CD4-positive, alpha-beta T cell (primary cell): ENCODE measurements around the gene TSEN2. TPM values are rescaled to one million over a fixed set of nuclear protein-coding genes. Genes with fewer than 3 reads are reported as not detected.
"Not testable (repeated sequence)": the region's sequence is repeated elsewhere in the genome, so short reads cannot be mapped to it uniquely, and the experiment has no call there.

Source experiments
- ATAC-seq: fragments of 200-7000 bp; cut with Tn5 transposase; one replicate; pipeline ENCODE4 v1.10.0; 2022; ENCODE audit warnings: mild to moderate bottlenecking; ENCODE audit not compliant: poor library complexity
- CTCF ChIA-PET: fragments of 350-600 bp; sonication (Branson Sonifier 250); formaldehyde crosslinking; loops from one replicate; lab custom pipeline; 2021; ENCODE audit warnings: antibody characterized with exemption, inconsistent platforms; lab: Charles Lee
- POLR2A ChIA-PET: fragments of 350-600 bp; sonication (Branson Sonifier 250); formaldehyde crosslinking; loops from one replicate; lab custom pipeline; 2021; ENCODE audit warnings: antibody characterized with exemption, inconsistent platforms; lab: Charles Lee
- DNase-seq, 14 experiments: peaks; one replicate each; pipeline ENCODE4 v3.0.0-alpha.2; 2013 to 2020; ENCODE audit warnings: mixed read lengths in 2 of 14
- H3K27ac ChIP-seq, 2 donors: one replicate each; pipeline versions ENCODE4 v1.5.1 to v1.7.0; 2013; ENCODE audit warnings: low read length in 2 of 2, low read depth in 1 of 2, mild to moderate bottlenecking in 1 of 2
- H3K27me3 ChIP-seq, 2 experiments: 1 replicate in 1 of 2; 2 replicates in 1 of 2; pipeline versions ENCODE4 v1.6.1 to v1.7.0; 2013; ENCODE audit warnings: low read length in 2 of 2, control low read depth in 1 of 2, mild to moderate bottlenecking in 1 of 2, moderate library complexity in 1 of 2; ENCODE audit not compliant: insufficient read depth in 2 of 2, control insufficient read depth in 1 of 2
- H3K36me3 ChIP-seq: one replicate; pipeline ENCODE4 v1.6.1; 2013; ENCODE audit warnings: low read length, control low read depth; ENCODE audit not compliant: insufficient read depth
- H3K4me1 ChIP-seq: one replicate; pipeline ENCODE4 v1.6.1; 2013; ENCODE audit warnings: low read length, control low read depth; ENCODE audit not compliant: insufficient read depth
- H3K4me3 ChIP-seq: one replicate; pipeline ENCODE4 v1.5.1; 2013; ENCODE audit warnings: mild to moderate bottlenecking, low read length, moderate library complexity
- H3K9me3 ChIP-seq, 2 experiments: 1 replicate in 1 of 2; 2 replicates in 1 of 2; pipeline versions ENCODE4 v1.6.1 to v1.7.0; 2013; ENCODE audit warnings: low read length in 2 of 2, mild to moderate bottlenecking in 2 of 2, control low read depth in 1 of 2, moderate library complexity in 1 of 2; ENCODE audit not compliant: control insufficient read depth in 1 of 2, insufficient read depth in 1 of 2
- H3K27ac Mint-ChIP-seq: one replicate; pipeline ENCODE4 v1.8.0; 2020; ENCODE audit warnings: mixed read lengths
- H3K27me3 Mint-ChIP-seq: one replicate; pipeline ENCODE4 v1.8.0; 2021; ENCODE audit warnings: mixed read lengths
- H3K36me3 Mint-ChIP-seq: one replicate; pipeline ENCODE4 v1.8.0; 2021; ENCODE audit warnings: low read depth, mixed read lengths
- H3K4me1 Mint-ChIP-seq: one replicate; pipeline ENCODE4 v1.8.0; 2021; ENCODE audit warnings: low read depth, mixed read lengths
- H3K4me3 Mint-ChIP-seq: one replicate; pipeline ENCODE4 v1.8.0; 2020; ENCODE audit warnings: mild to moderate bottlenecking, mixed read lengths
- H3K9me3 Mint-ChIP-seq: one replicate; pipeline ENCODE4 v1.8.0; 2020; ENCODE audit warnings: mixed read lengths
- intact Hi-C, 2 experiments: fragments of 100-400 bp; cut with DNase I in 1 of 2; cut with micrococcal nuclease in 1 of 2; formaldehyde crosslinking; loops; one replicate each; pipeline versions ENCODE4 v1.15.1 to v1.9.0; 2023 to 2025; cut with DNase I, micrococcal nuclease
- total RNA-seq, 174 experiments: library from RNA in 2 of 174; stranded (reverse) in 2 of 174; gene quantifications; one replicate each; pipeline ENCODE4 v1.2.3 and lab custom pipeline; 2021 to 2026
- TF ChIP-seq, protein P1 (sequence below): fragments of 200-600 bp; IDR thresholded peaks from one replicate; pipeline ENCODE4 v1.8.0; 2022; ENCODE audit warnings: antibody characterized with exemption, mild to moderate bottlenecking

The TSEN2 gene
- total RNA-seq, 2 experiments from 2014 or later: 8.0 to 8.2 TPM

DNA sequence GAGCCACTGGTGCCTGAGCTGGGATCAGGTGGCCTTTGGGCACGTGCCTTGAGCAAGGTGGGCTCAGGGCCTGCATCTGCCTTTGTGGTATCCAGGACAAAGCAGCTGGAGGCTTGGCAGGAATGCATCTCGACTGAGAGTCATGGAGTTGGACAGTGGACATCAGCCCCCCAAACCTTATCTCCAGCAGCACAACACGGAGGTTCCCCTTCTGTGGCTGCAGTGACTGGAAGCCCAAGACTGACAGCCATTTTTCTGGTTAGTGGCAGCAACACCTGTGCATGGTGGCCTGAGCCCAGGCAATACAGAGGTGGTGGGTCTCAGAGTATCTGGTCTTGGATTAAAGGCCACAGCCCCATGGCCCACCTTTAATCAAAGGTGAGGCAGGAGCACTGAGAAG lies 27.8 kb upstream of the TSEN2 start:
- H3K9me3 ChIP-seq: peaks cover 0 to 4% of the 10 kb centered on the region in 2 experiments
- H3K4me1 ChIP-seq: no peaks in the 10 kb centered on the region
- TF ChIP-seq, protein P1, sequence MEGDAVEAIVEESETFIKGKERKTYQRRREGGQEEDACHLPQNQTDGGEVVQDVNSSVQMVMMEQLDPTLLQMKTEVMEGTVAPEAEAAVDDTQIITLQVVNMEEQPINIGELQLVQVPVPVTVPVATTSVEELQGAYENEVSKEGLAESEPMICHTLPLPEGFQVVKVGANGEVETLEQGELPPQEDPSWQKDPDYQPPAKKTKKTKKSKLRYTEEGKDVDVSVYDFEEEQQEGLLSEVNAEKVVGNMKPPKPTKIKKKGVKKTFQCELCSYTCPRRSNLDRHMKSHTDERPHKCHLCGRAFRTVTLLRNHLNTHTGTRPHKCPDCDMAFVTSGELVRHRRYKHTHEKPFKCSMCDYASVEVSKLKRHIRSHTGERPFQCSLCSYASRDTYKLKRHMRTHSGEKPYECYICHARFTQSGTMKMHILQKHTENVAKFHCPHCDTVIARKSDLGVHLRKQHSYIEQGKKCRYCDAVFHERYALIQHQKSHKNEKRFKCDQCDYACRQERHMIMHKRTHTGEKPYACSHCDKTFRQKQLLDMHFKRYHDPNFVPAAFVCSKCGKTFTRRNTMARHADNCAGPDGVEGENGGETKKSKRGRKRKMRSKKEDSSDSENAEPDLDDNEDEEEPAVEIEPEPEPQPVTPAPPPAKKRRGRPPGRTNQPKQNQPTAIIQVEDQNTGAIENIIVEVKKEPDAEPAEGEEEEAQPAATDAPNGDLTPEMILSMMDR: no peak
- Mint-ChIP-seq H3K9me3 (no peaks in the 10 kb centered on the region), H3K27ac (no peak overlapping the region), H3K36me3 (no peaks in the 10 kb centered on the region), H3K27me3 (no peaks in the 10 kb centered on the region), H3K4me1 (no peaks in the 10 kb centered on the region), H3K4me3 (no peak overlapping the region)
- DNase-seq (no peak), ATAC-seq (no peak)
- no peaks in the 10 kb centered on the region for H3K36me3 ChIP-seq
- POLR2A ChIA-PET: no interaction called here
- CTCF ChIA-PET: interaction anchor here (1.2 kb wide), 1 partner anchor 24 kb away, joined by 3 read pairs; no protein-coding TSS in a partner anchor
- H3K27ac ChIP-seq: no peak overlapping the region
- intact Hi-C loops: no loop called here
- no peaks in the 10 kb centered on the region for H3K27me3 ChIP-seq
- H3K4me3 ChIP-seq: no peak overlapping the region

DNA sequence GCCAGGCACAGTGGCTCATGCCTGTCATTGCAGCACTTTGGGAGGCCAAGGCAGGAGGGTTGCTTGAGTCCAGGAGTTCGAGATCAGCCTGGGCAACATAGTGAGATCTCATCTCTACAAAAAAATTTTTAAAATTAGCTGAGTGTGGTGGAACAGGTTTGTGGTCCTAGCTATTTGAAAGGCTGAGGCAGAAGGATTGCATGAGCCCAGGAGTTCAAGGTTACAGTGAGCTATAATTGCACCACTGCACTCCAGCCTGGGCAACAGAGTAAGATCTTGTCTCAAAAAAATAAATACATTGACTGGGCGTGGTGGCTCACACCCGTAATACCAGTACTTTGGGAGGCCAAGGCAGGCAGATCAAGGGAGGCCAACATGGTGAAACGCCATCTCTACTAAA lies 26.9 kb upstream of the TSEN2 start:
- H3K27ac Mint-ChIP-seq, intact Hi-C loops, H3K27ac ChIP-seq, H3K27me3 Mint-ChIP-seq, ATAC-seq, H3K4me1 ChIP-seq, H3K36me3 ChIP-seq, H3K9me3 Mint-ChIP-seq, H3K4me3 ChIP-seq, H3K9me3 ChIP-seq, H3K4me1 Mint-ChIP-seq, H3K36me3 Mint-ChIP-seq, H3K27me3 ChIP-seq, DNase-seq, H3K4me3 Mint-ChIP-seq, CTCF ChIA-PET, POLR2A ChIA-PET: not testable (repeated sequence)

DNA sequence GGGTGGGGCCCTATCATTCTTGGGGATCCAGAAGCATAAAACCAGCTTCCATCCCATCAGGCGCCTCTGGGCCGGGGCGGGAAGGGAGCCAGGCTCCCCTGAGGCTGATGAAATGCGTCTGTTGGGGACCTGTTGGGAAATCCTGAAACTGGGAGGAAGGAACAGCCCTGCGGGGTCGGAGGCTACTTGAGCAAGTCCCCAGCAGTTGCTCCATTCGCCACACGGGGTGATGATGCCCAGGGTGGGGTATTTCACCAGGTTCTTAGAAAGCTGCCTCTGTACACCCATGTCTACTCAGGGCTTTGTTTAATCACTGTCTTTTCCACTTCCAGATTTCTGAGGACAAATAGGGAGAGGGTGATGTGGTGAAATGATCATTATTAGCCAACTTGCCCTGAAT lies 25.4 kb upstream of the TSEN2 start:
- ChIA-PET POLR2A (no interaction called here), CTCF (no interaction called here)
- Histone ChIP-seq H3K27ac (no peak overlapping the region), H3K4me1 (peaks cover 11% of the 10 kb centered on the region), H3K9me3 (no peaks in the 10 kb centered on the region), H3K4me3 (no peak overlapping the region), H3K27me3 (no peaks in the 10 kb centered on the region), H3K36me3 (no peaks in the 10 kb centered on the region)
- DNase-seq (peak in 2 of 14 experiments; percentile 47 to 60), ATAC-seq (no peak)
- no peaks in the 10 kb centered on the region for H3K27me3 Mint-ChIP-seq
- TF ChIP-seq, protein P1: no peak
- H3K9me3 Mint-ChIP-seq: no peaks in the 10 kb centered on the region
- H3K27ac Mint-ChIP-seq: no peak overlapping the region
- H3K4me3 Mint-ChIP-seq: no peak overlapping the region
- intact Hi-C loops: no loop called here
- no peaks in the 10 kb centered on the region for H3K36me3 Mint-ChIP-seq
- peaks cover 13% of the 10 kb centered on the region for H3K4me1 Mint-ChIP-seq

DNA sequence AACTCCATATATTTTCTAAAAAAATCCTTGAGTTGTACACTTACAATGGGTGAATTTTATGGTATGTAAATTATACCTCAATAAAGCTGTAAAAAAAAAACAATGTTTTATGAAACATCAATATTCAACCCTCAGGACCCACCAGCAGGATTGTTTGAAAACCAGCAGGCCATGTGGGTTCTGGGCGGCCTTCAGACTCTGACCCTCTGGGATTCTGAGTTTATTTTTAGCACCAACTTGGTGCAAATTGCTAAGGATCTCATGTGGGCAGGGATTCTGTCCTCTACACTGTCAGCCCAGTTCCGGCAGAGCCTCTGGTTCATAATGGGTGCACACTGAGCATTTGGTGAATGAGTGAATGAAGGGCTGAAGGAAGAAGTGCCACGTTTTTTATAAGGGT lies 24.2 kb upstream of the TSEN2 start:
- H3K4me1 ChIP-seq: peaks cover 11% of the 10 kb centered on the region
- no peaks in the 10 kb centered on the region for H3K27me3 ChIP-seq
- no peak overlapping the region for H3K4me3 ChIP-seq
- H3K36me3 ChIP-seq: no peaks in the 10 kb centered on the region
- DNase-seq (no peak), ATAC-seq (no peak)
- H3K4me3 Mint-ChIP-seq: no peak overlapping the region
- TF ChIP-seq, protein P1: no peak
- peaks cover 18% of the 10 kb centered on the region for H3K4me1 Mint-ChIP-seq
- H3K9me3 Mint-ChIP-seq: no peaks in the 10 kb centered on the region
- H3K27me3 Mint-ChIP-seq: no peaks in the 10 kb centered on the region
- ChIA-PET CTCF (no interaction called here), POLR2A (no interaction called here)
- H3K36me3 Mint-ChIP-seq: no peaks in the 10 kb centered on the region
- H3K27ac Mint-ChIP-seq: no peak overlapping the region
- no peak overlapping the region for H3K27ac ChIP-seq
- intact Hi-C loops: no loop called here
- no peaks in the 10 kb centered on the region for H3K9me3 ChIP-seq
